NCI-H146 (cell line): ENCODE results near the gene PRR20D.
"Not testable (repeated sequence)": the region's sequence is repeated elsewhere in the genome, so short reads cannot be mapped to it uniquely, and the experiment has no call there.

Experiments used
- DNase-seq: peaks from one replicate; lab custom pipeline; 2025; lab: John Stamatoyannopoulos, UW

Gene PRR20D

GRCh38 chr13:57160332-57160731 lies at the start of gene PRR20D:
Gene PRR20D (plus strand): TSS chr13:57160632. CDS start chr13:57161019, 387 bp downstream.
- not testable (repeated sequence) for DNase-seq

GRCh38 chr13:57114945-57115344 lies 45.5 kb upstream of the PRR20D start:
- DNase-seq = no peak

- no peak for DNase-seq
Observed at GRCh38 chr13:57123681-57124080, 36.8 kb upstream of the PRR20D start.

GRCh38 chr13:57128909-57129308 lies 31.5 kb upstream of the PRR20D start:
- no peak for DNase-seq

- no peak for DNase-seq
Observed at GRCh38 chr13:57136093-57136492, 24.3 kb upstream of the PRR20D start.

GRCh38 chr13:57137585-57137984 lies 22.8 kb upstream of the PRR20D start:
- no peak for DNase-seq

GRCh38 chr13:57138988-57139387 lies 21.4 kb upstream of the PRR20D start:
- DNase-seq = no peak

GRCh38 chr13:57139781-57140180 lies 20.7 kb upstream of the PRR20D start:
- DNase-seq = not testable (repeated sequence)

- not testable (repeated sequence) for DNase-seq
Observed at GRCh38 chr13:57140235-57140968, 20.0 kb upstream of the PRR20D start, which contains the start of gene PRR20A. Gene PRR20A (plus strand): TSS chr13:57140918. CDS start chr13:57141305, 387 bp downstream.

- not testable (repeated sequence) for DNase-seq
Observed at GRCh38 chr13:57147188-57147587, 13.2 kb upstream of the PRR20D start, which contains the start of gene PRR20B. Gene PRR20B (plus strand): TSS chr13:57147488. CDS start chr13:57147875, 387 bp downstream.

GRCh38 chr13:57148106-57148505 lies 12.3 kb upstream of the PRR20D start:
- not testable (repeated sequence) for DNase-seq

GRCh38 chr13:57153761-57154160 lies 6.7 kb upstream of the PRR20D start, which contains the start of gene PRR20C:
Gene PRR20C (plus strand): TSS chr13:57154061. CDS start chr13:57154448, 387 bp downstream.
- DNase-seq = not testable (repeated sequence)

GRCh38 chr13:57166897-57167296 lies 6.5 kb downstream of the PRR20D start, which contains the start of gene PRR20E:
Gene PRR20E (plus strand): TSS chr13:57167197. CDS start chr13:57167584, 387 bp downstream.
- not testable (repeated sequence) for DNase-seq

GRCh38 chr13:57191667-57192066 lies 31.2 kb downstream of the PRR20D start:
- DNase-seq = no peak

GRCh38 chr13:57212989-57213388 lies 52.6 kb downstream of the PRR20D start:
- no peak for DNase-seq
